GM23338 (cell line): ENCODE results near the gene SPON2.

ENCODE experiments used
- CTCF ChIP-seq, 2 experiments: fragments of 200-600 bp in 1 of 2; sonication (generic) in 1 of 2; conservative IDR thresholded peaks; 2 replicates each; pipeline versions ENCODE4 v1.5.1 to v1.6.1; 2016 to 2017; ENCODE audit warnings: antibody characterized with exemption in 2 of 2, low read depth in 2 of 2, mild to moderate bottlenecking in 2 of 2, moderate library complexity in 1 of 2
- EZH2phosphoT487 ChIP-seq: fragments of 200-600 bp; sonication (generic); IDR thresholded peaks from one replicate; pipeline ENCODE4 v1.8.1; 2018; ENCODE audit warnings: antibody characterized with exemption; ENCODE audit not compliant: unreplicated experiment
- REST ChIP-seq: IDR thresholded peaks from one replicate; pipeline ENCODE4 v1.6.1; 2018; ENCODE audit warnings: antibody characterized with exemption; ENCODE audit not compliant: unreplicated experiment

- TF ChIP-seq REST: no peak
- TF ChIP-seq CTCF (conservative IDR thresholded peaks at IDR 0.05; ENCODE audit: low read depth in 2 of 2): no peak
- TF ChIP-seq EZH2phosphoT487: no peak
These were observed 3.3 kb upstream of the SPON2 start for GRCh38 chr4:1175635-1176229.
